H9 (cell line): ENCODE data around the gene SH3TC1. TPM values are rescaled to one million over a fixed set of nuclear protein-coding genes. Genes with fewer than 3 reads are reported as not detected.

Source experiments
- DNase-seq: peaks from one replicate; pipeline ENCODE4 v3.0.0-alpha.2; 2017
- H2AFZ ChIP-seq: one replicate; pipeline ENCODE4 v1.6.1; 2013; ENCODE audit warnings: mild to moderate bottlenecking, low read length, control low read depth, moderate library complexity
- H2AK5ac ChIP-seq: 2 replicates; pipeline ENCODE4 v1.6.1; 2013; ENCODE audit warnings: low read length, control low read depth, mixed read lengths; ENCODE audit not compliant: insufficient read length
- H2BK120ac ChIP-seq: one replicate; pipeline ENCODE4 v1.6.1; 2013; ENCODE audit warnings: low read depth, mild to moderate bottlenecking, low read length, control low read depth, inconsistent platforms; ENCODE audit not compliant: poor library complexity, severe bottlenecking
- H2BK12ac ChIP-seq: 2 replicates; pipeline ENCODE4 v1.6.1; 2013; ENCODE audit warnings: low read length, control low read depth, mixed read lengths, low read depth; ENCODE audit not compliant: insufficient read length
- H2BK15ac ChIP-seq: 2 replicates; pipeline ENCODE4 v1.6.1; 2013; ENCODE audit warnings: low read depth, low read length, control low read depth
- H2BK20ac ChIP-seq: one replicate; pipeline ENCODE4 v1.6.1; 2013; ENCODE audit warnings: low read depth, mild to moderate bottlenecking, low read length, control low read depth, inconsistent platforms; ENCODE audit not compliant: poor library complexity, severe bottlenecking
- H2BK5ac ChIP-seq: 2 replicates; pipeline ENCODE4 v1.6.1; 2013; ENCODE audit warnings: low read length, control low read depth, mixed read lengths; ENCODE audit not compliant: insufficient read length
- H3K14ac ChIP-seq: 2 replicates; pipeline ENCODE4 v1.6.1; 2013; ENCODE audit warnings: low read length, control low read depth; ENCODE audit not compliant: insufficient read depth
- H3K18ac ChIP-seq: 2 replicates; pipeline ENCODE4 v1.6.1; 2013; ENCODE audit warnings: low read depth, mild to moderate bottlenecking, mixed read lengths, low read length, control low read depth; ENCODE audit not compliant: insufficient read length
- H3K23ac ChIP-seq: 2 replicates; pipeline ENCODE4 v1.6.1; 2013; ENCODE audit warnings: low read length, control low read depth, mixed read lengths, low read depth; ENCODE audit not compliant: insufficient read length
- H3K23me2 ChIP-seq: 2 replicates; pipeline ENCODE4 v1.6.1; 2013; ENCODE audit warnings: low read depth, mild to moderate bottlenecking, mixed read lengths, low read length, control low read depth; ENCODE audit not compliant: insufficient read length, poor library complexity, severe bottlenecking
- H3K27ac ChIP-seq: 2 replicates; pipeline ENCODE4 v1.5.1; 2013; ENCODE audit warnings: low read length, control low read depth, mixed read lengths, low read depth; ENCODE audit not compliant: insufficient read length
- H3K27me3 ChIP-seq: 2 replicates; pipeline ENCODE4 v1.6.1; 2013; ENCODE audit warnings: low read length, control low read depth, inconsistent platforms; ENCODE audit not compliant: insufficient read depth
- H3K4ac ChIP-seq: 2 replicates; pipeline ENCODE4 v1.6.1; 2013; ENCODE audit warnings: low read depth, mild to moderate bottlenecking, control low read depth, inconsistent platforms, low read length, moderate library complexity
- H3K4me1 ChIP-seq: 2 replicates; pipeline ENCODE4 v1.6.1; 2013; ENCODE audit warnings: low read length, control low read depth, inconsistent platforms; ENCODE audit not compliant: insufficient read depth
- H3K4me2 ChIP-seq: 2 replicates; pipeline ENCODE4 v1.6.1; 2013; ENCODE audit warnings: low read length, control low read depth, mixed read lengths; ENCODE audit not compliant: insufficient read length, insufficient read depth
- H3K56ac ChIP-seq: 2 replicates; pipeline ENCODE4 v1.6.1; 2013; ENCODE audit warnings: low read depth, mild to moderate bottlenecking, mixed read lengths, low read length, control low read depth; ENCODE audit not compliant: insufficient read length
- H3K79me1 ChIP-seq: 2 replicates; pipeline ENCODE4 v1.6.1; 2013; ENCODE audit warnings: low read depth, mild to moderate bottlenecking, moderate library complexity, low read length, control low read depth, inconsistent platforms; ENCODE audit not compliant: insufficient read depth, poor library complexity, severe bottlenecking
- H3K79me2 ChIP-seq: 2 replicates; pipeline ENCODE4 v1.6.1; 2013; ENCODE audit warnings: low read length, control low read depth, inconsistent platforms; ENCODE audit not compliant: insufficient read depth
- H3K9ac ChIP-seq: 2 replicates; pipeline ENCODE4 v1.6.1; 2013; ENCODE audit warnings: low read length, control low read depth, mixed read lengths; ENCODE audit not compliant: insufficient read length; ENCODE audit errors: extremely low read depth
- H3K9me3 ChIP-seq: one replicate; pipeline ENCODE4 v1.6.1; 2013; ENCODE audit warnings: low read depth, low read length, inconsistent platforms; ENCODE audit not compliant: control insufficient read depth
- H3T11ph ChIP-seq: one replicate; pipeline ENCODE4 v1.6.1; 2013; ENCODE audit warnings: mild to moderate bottlenecking, low read length, control low read depth, inconsistent platforms
- H4K20me1 ChIP-seq: one replicate; pipeline ENCODE4 v1.6.1; 2013; ENCODE audit not compliant: control insufficient read depth, insufficient read length, insufficient read depth
- H4K5ac ChIP-seq: 2 replicates; pipeline ENCODE4 v1.6.1; 2013; ENCODE audit warnings: low read depth, mild to moderate bottlenecking, mixed read lengths, low read length, control low read depth; ENCODE audit not compliant: insufficient read length
- H4K8ac ChIP-seq: replicated peaks from 2 replicates; pipeline ENCODE4 v1.6.1; 2013; ENCODE audit warnings: low read length, control low read depth, mixed read lengths, low read depth; ENCODE audit not compliant: insufficient read length
- H4K91ac ChIP-seq: 2 replicates; pipeline ENCODE4 v1.6.1; 2013; ENCODE audit warnings: low read depth, mild to moderate bottlenecking, moderate library complexity, mixed read lengths, low read length, control low read depth; ENCODE audit not compliant: insufficient read length
- H3K27ac Mint-ChIP-seq, 3 experiments: 2 replicates in 2 of 3; 3 replicates in 1 of 3; pipeline ENCODE4 v1.8.0; 2020 to 2021; ENCODE audit warnings: mixed read lengths in 3 of 3, mild to moderate bottlenecking in 1 of 3, moderate library complexity in 1 of 3
- H3K27me3 Mint-ChIP-seq: 2 replicates; pipeline ENCODE4 v1.8.0; 2021; ENCODE audit warnings: low read depth, mild to moderate bottlenecking, moderate library complexity, mixed read lengths
- H3K36me3 Mint-ChIP-seq, 3 experiments: 2 replicates in 2 of 3; 3 replicates in 1 of 3; pipeline ENCODE4 v1.8.0; 2020 to 2021; ENCODE audit warnings: low read depth in 3 of 3, mixed read lengths in 3 of 3; ENCODE audit not compliant: insufficient read depth in 1 of 3
- H3K4me1 Mint-ChIP-seq, 2 experiments: 2 replicates each; pipeline ENCODE4 v1.8.0; 2020; ENCODE audit warnings: mixed read lengths in 2 of 2
- H3K4me3 Mint-ChIP-seq, 2 experiments: 2 replicates in 1 of 2; 3 replicates in 1 of 2; pipeline ENCODE4 v1.8.0; 2020 to 2021; ENCODE audit warnings: mild to moderate bottlenecking in 2 of 2, mixed read lengths in 2 of 2, moderate library complexity in 1 of 2
- H3K9me3 Mint-ChIP-seq, 2 experiments: 2 replicates in 1 of 2; 3 replicates in 1 of 2; pipeline ENCODE4 v1.8.0; 2020; ENCODE audit warnings: mild to moderate bottlenecking in 2 of 2, mixed read lengths in 2 of 2, moderate library complexity in 1 of 2
- WGBS: extraction: QIAGEN DNeasy Blood & Tissue Kit; methylation state at CpG from one replicate; pipeline ENCODE4 v1.1.7; 2013; ENCODE audit warnings: missing lambda C conversion rate, low lambda C conversion rate, mixed read lengths; ENCODE audit not compliant: insufficient read length; ENCODE audit errors: extremely low coverage; 5-methylcytosine and 5-hydroxymethylcytosine counted together
- total RNA-seq: library from RNA; stranded (reverse); gene quantifications from 2 replicates; pipeline ENCODE4 v1.2.1, GENCODE V29; 2021
- TF ChIP-seq, protein P1 (sequence below): fragments of 200-600 bp; sonication (generic); conservative IDR thresholded peaks from 3 replicates; pipeline ENCODE4 v1.8.0; 2021; ENCODE audit warnings: antibody characterized with exemption, mild to moderate bottlenecking

SH3TC1 gene
- total RNA-seq, 1 experiment from 2014 or later, result 0.74 TPM

GRCh38 chr4:8180310-8181093 lies 18.6 kb upstream of the SH3TC1 start:
- Histone ChIP-seq H3K9me3 (no peaks in the 10 kb centered on the region), H3K18ac (no peak overlapping the region), H2BK5ac (no peak overlapping the region), H3K23me2 (no peaks in the 10 kb centered on the region), H3K27ac (no peak overlapping the region), H4K20me1 (no peaks in the 10 kb centered on the region), H3K4me1 (no peaks in the 10 kb centered on the region), H2BK120ac (no peak overlapping the region), H2BK20ac (no peak overlapping the region), H3K4me2 (no peak overlapping the region), H3K27me3 (no peaks in the 10 kb centered on the region), H2BK15ac (no peak overlapping the region), H3K79me1 (no peaks in the 10 kb centered on the region), H2AK5ac (no peak overlapping the region), H3K4ac (no peak overlapping the region), H4K8ac (no peak overlapping the region), H4K5ac (no peak overlapping the region), H4K91ac (no peak overlapping the region), H2BK12ac (no peak overlapping the region), H3K56ac (no peak overlapping the region), H3K23ac (no peak overlapping the region), H3K9ac (no peak overlapping the region), H3K79me2 (no peaks in the 10 kb centered on the region), H3T11ph (no peak overlapping the region), H2AFZ (no peak overlapping the region), H3K14ac (no peak overlapping the region)
- no peaks in the 10 kb centered on the region for H3K36me3 Mint-ChIP-seq
- H3K4me1 Mint-ChIP-seq, result peaks cover 4 to 6% of the 10 kb centered on the region in 2 experiments; a peak in 3 of 4 replicates
- peak overlapping the region in 1 of 3 experiments; percentile 62; a peak in 2 of 7 replicates for H3K27ac Mint-ChIP-seq
- peaks cover 4% of the 10 kb centered on the region in 2 experiments; a peak in 2 of 5 replicates for H3K9me3 Mint-ChIP-seq
- H3K27me3 Mint-ChIP-seq, result peaks cover 2% of the 10 kb centered on the region; the same call in 1 of the 2 replicates
- peak overlapping the region in 1 of 2 experiments; percentile 19; a peak in 1 of 5 replicates for H3K4me3 Mint-ChIP-seq
- no peak for DNase-seq
- no CpG with 5 or more reads among the region's 8 CpGs for WGBS
- TF ChIP-seq, protein P1, sequence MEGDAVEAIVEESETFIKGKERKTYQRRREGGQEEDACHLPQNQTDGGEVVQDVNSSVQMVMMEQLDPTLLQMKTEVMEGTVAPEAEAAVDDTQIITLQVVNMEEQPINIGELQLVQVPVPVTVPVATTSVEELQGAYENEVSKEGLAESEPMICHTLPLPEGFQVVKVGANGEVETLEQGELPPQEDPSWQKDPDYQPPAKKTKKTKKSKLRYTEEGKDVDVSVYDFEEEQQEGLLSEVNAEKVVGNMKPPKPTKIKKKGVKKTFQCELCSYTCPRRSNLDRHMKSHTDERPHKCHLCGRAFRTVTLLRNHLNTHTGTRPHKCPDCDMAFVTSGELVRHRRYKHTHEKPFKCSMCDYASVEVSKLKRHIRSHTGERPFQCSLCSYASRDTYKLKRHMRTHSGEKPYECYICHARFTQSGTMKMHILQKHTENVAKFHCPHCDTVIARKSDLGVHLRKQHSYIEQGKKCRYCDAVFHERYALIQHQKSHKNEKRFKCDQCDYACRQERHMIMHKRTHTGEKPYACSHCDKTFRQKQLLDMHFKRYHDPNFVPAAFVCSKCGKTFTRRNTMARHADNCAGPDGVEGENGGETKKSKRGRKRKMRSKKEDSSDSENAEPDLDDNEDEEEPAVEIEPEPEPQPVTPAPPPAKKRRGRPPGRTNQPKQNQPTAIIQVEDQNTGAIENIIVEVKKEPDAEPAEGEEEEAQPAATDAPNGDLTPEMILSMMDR, result no peak
